Left ventricle myocardium inferior (tissue), 1 donor: ENCODE results near the gene SERPIND1. TPM values are rescaled to one million over a fixed set of nuclear protein-coding genes. Genes with fewer than 3 reads are reported as not detected.

Source experiments
- DNase-seq: peaks from one replicate; pipeline ENCODE4 v3.0.0-alpha.2; 2020
- H3K27ac ChIP-seq: fragments of 200-600 bp; replicated peaks from 2 replicates; pipeline ENCODE4 v1.8.0; 2021
- H3K27me3 ChIP-seq: fragments of 200-600 bp; 2 replicates; pipeline ENCODE4 v1.8.0; 2021; ENCODE audit warnings: low read depth
- H3K36me3 ChIP-seq: fragments of 200-600 bp; 2 replicates; pipeline ENCODE4 v1.8.0; 2021
- H3K4me1 ChIP-seq: fragments of 200-600 bp; 2 replicates; pipeline ENCODE4 v1.8.0; 2021
- H3K4me3 ChIP-seq: fragments of 200-600 bp; 2 replicates; pipeline ENCODE4 v1.8.0; 2021; ENCODE audit warnings: mild to moderate bottlenecking, moderate library complexity
- H3K9me3 ChIP-seq: fragments of 200-600 bp; replicated peaks from 2 replicates; pipeline ENCODE4 v1.8.0; 2021
- CTCF ChIP-seq: fragments of 200-600 bp; IDR thresholded peaks from 2 replicates; pipeline ENCODE4 v1.8.0; 2021; ENCODE audit warnings: antibody characterized with exemption, mild to moderate bottlenecking, borderline replicate concordance
- intact Hi-C: fragments of 100-400 bp; cut with micrococcal nuclease; formaldehyde crosslinking; loops from one replicate; pipeline ENCODE4 v1.11.0; 2022
- total RNA-seq: library from RNA; stranded (reverse); fragmentation: NEBNext Ultra II Directional; extraction: Animal tissue kit (Norgen Biotek cat#: 25700); gene quantifications from one replicate; pipeline ENCODE4 v1.2.1, GENCODE V29; 2021
- donor health status: DM: no; HTN: yes; CAD: no; lungs with severe emphysema.

SERPIND1 gene
- total RNA-seq, 1 donor from 2014 or later: 0.16 TPM

GRCh38 chr22:20771918-20772625 is 1.8 kb upstream of the SERPIND1 start:
- H3K4me1 ChIP-seq: peaks cover 20% of the 10 kb centered on the region
- peaks cover 29% of the 10 kb centered on the region for H3K36me3 ChIP-seq
- intact Hi-C loops: no loop called here
- no peak overlapping the region for H3K27ac ChIP-seq
- H3K4me3 ChIP-seq: no peak overlapping the region
- no peaks in the 10 kb centered on the region for H3K9me3 ChIP-seq
- no peak for TF ChIP-seq CTCF
- H3K27me3 ChIP-seq: no peaks in the 10 kb centered on the region
- no peak for DNase-seq

- Histone ChIP-seq H3K4me3 (no peak overlapping the region), H3K4me1 (peaks cover 32% of the 10 kb centered on the region), H3K27ac (no peak overlapping the region), H3K36me3 (peaks cover 45% of the 10 kb centered on the region), H3K9me3 (no peaks in the 10 kb centered on the region), H3K27me3 (no peaks in the 10 kb centered on the region)
- intact Hi-C loops: no loop called here
- TF ChIP-seq CTCF: no peak
- no peak for DNase-seq
Measured at GRCh38 chr22:20774882-20775281, 969 bp downstream of the SERPIND1 start.

- H3K27ac ChIP-seq: no peak overlapping the region
- DNase-seq: no peak
- H3K27me3 ChIP-seq: no peaks in the 10 kb centered on the region
- H3K4me3 ChIP-seq: no peak overlapping the region
- peaks cover 32% of the 10 kb centered on the region for H3K4me1 ChIP-seq
- H3K36me3 ChIP-seq: peaks cover 46% of the 10 kb centered on the region
- intact Hi-C loops: no loop called here
- TF ChIP-seq CTCF: no peak
- no peaks in the 10 kb centered on the region for H3K9me3 ChIP-seq
Measured at GRCh38 chr22:20775342-20775895, 1.5 kb downstream of the SERPIND1 start.

GRCh38 chr22:20776624-20777405 is 2.9 kb downstream of the SERPIND1 start:
- Histone ChIP-seq H3K4me3 (no peak overlapping the region), H3K27me3 (no peaks in the 10 kb centered on the region), H3K36me3 (peaks cover 44% of the 10 kb centered on the region), H3K4me1 (peaks cover 32% of the 10 kb centered on the region), H3K9me3 (no peaks in the 10 kb centered on the region), H3K27ac (no peak overlapping the region)
- no peak for TF ChIP-seq CTCF
- intact Hi-C loops: no loop called here
- DNase-seq: no peak

- no peak for DNase-seq
- Histone ChIP-seq H3K36me3 (peaks cover 42% of the 10 kb centered on the region), H3K27ac (no peak overlapping the region), H3K9me3 (no peaks in the 10 kb centered on the region), H3K4me3 (no peak overlapping the region), H3K27me3 (no peaks in the 10 kb centered on the region), H3K4me1 (peaks cover 32% of the 10 kb centered on the region)
- intact Hi-C loops: no loop called here
- no peak for TF ChIP-seq CTCF
Measured at GRCh38 chr22:20777420-20778177, 3.7 kb downstream of the SERPIND1 start.
